Activated T-helper 17 cell treated with anti-CD3 and anti-CD28 coated beads, Interleukin-2, amount 50 U/mL, for 72 hours (primary cell): ENCODE data around the gene EXD3. TPM values are rescaled to one million over a fixed set of nuclear protein-coding genes. Genes with fewer than 3 reads are reported as not detected.

ENCODE experiments used
- ATAC-seq: fragments of 150-1000 bp; cut with Tn5 transposase; replicated peaks from 2 replicates; pipeline ENCODE4 v1.10.0; 2021; ENCODE audit warnings: mild to moderate bottlenecking, moderate library complexity
- H3K27ac Mint-ChIP-seq: one replicate; pipeline ENCODE4 v1.8.0; 2022; ENCODE audit warnings: mixed read lengths
- H3K27me3 Mint-ChIP-seq: one replicate; pipeline ENCODE4 v1.8.0; 2022; ENCODE audit warnings: mixed read lengths
- H3K36me3 Mint-ChIP-seq: one replicate; pipeline ENCODE4 v1.8.0; 2022; ENCODE audit warnings: low read depth, mild to moderate bottlenecking, mixed read lengths
- H3K4me1 Mint-ChIP-seq: one replicate; pipeline ENCODE4 v1.8.0; 2022; ENCODE audit warnings: mixed read lengths
- H3K4me3 Mint-ChIP-seq: one replicate; pipeline ENCODE4 v1.8.0; 2022; ENCODE audit warnings: mild to moderate bottlenecking, mixed read lengths
- H3K9me3 Mint-ChIP-seq: one replicate; pipeline ENCODE4 v1.8.0; 2022; ENCODE audit warnings: mixed read lengths
- total RNA-seq, 2 donors: library from RNA; stranded (reverse); gene quantifications; one replicate each; pipeline ENCODE4 v1.2.3, GENCODE V29; 2022

Gene EXD3
- total RNA-seq, 2 donors from 2014 or later, result 8.8 to 10.0 TPM

GRCh38 chr9:137371521-137371941, 51.4 kb downstream of the EXD3 start:
- no peaks in the 10 kb centered on the region for H3K36me3 Mint-ChIP-seq
- H3K4me1 Mint-ChIP-seq, result no peaks in the 10 kb centered on the region
- no peak for ATAC-seq
- no peak overlapping the region for H3K27ac Mint-ChIP-seq
- no peaks in the 10 kb centered on the region for H3K9me3 Mint-ChIP-seq
- no peaks in the 10 kb centered on the region for H3K27me3 Mint-ChIP-seq
- no peak overlapping the region for H3K4me3 Mint-ChIP-seq

GRCh38 chr9:137370865-137371520, 52.0 kb downstream of the EXD3 start:
- ATAC-seq, result no peak
- Mint-ChIP-seq H3K27me3 (no peaks in the 10 kb centered on the region), H3K4me3 (no peak overlapping the region), H3K4me1 (no peaks in the 10 kb centered on the region), H3K27ac (no peak overlapping the region), H3K9me3 (no peaks in the 10 kb centered on the region), H3K36me3 (no peaks in the 10 kb centered on the region)

- H3K27me3 Mint-ChIP-seq, result no peaks in the 10 kb centered on the region
- H3K36me3 Mint-ChIP-seq, result no peaks in the 10 kb centered on the region
- no peak overlapping the region for H3K27ac Mint-ChIP-seq
- ATAC-seq, result no peak
- no peaks in the 10 kb centered on the region for H3K4me1 Mint-ChIP-seq
- H3K4me3 Mint-ChIP-seq, result no peak overlapping the region
- no peaks in the 10 kb centered on the region for H3K9me3 Mint-ChIP-seq
Measured at GRCh38 chr9:137369911-137370764, 52.8 kb downstream of the EXD3 start.

- H3K4me3 Mint-ChIP-seq, result no peak overlapping the region
- no peak for ATAC-seq
- no peaks in the 10 kb centered on the region for H3K9me3 Mint-ChIP-seq
- no peak overlapping the region for H3K27ac Mint-ChIP-seq
- H3K4me1 Mint-ChIP-seq, result no peaks in the 10 kb centered on the region
- no peaks in the 10 kb centered on the region for H3K27me3 Mint-ChIP-seq
- H3K36me3 Mint-ChIP-seq, result no peaks in the 10 kb centered on the region
Measured at GRCh38 chr9:137369061-137369787, 53.7 kb downstream of the EXD3 start.

- no peaks in the 10 kb centered on the region for H3K4me1 Mint-ChIP-seq
- no peak overlapping the region for H3K27ac Mint-ChIP-seq
- H3K36me3 Mint-ChIP-seq, result no peaks in the 10 kb centered on the region
- peaks cover 5% of the 10 kb centered on the region for H3K9me3 Mint-ChIP-seq
- ATAC-seq, result no peak
- no peaks in the 10 kb centered on the region for H3K27me3 Mint-ChIP-seq
- H3K4me3 Mint-ChIP-seq, result no peak overlapping the region
Measured at GRCh38 chr9:137368431-137369035, 54.4 kb downstream of the EXD3 start.

- H3K4me3 Mint-ChIP-seq, result no peak overlapping the region
- no peak overlapping the region for H3K27ac Mint-ChIP-seq
- no peaks in the 10 kb centered on the region for H3K36me3 Mint-ChIP-seq
- ATAC-seq, result no peak
- no peaks in the 10 kb centered on the region for H3K27me3 Mint-ChIP-seq
- H3K4me1 Mint-ChIP-seq, result no peaks in the 10 kb centered on the region
- H3K9me3 Mint-ChIP-seq, result peaks cover 5% of the 10 kb centered on the region
Measured at GRCh38 chr9:137367506-137368430, 55.2 kb downstream of the EXD3 start.

- no peaks in the 10 kb centered on the region for H3K4me1 Mint-ChIP-seq
- H3K27me3 Mint-ChIP-seq, result no peaks in the 10 kb centered on the region
- H3K9me3 Mint-ChIP-seq, result peaks cover 5% of the 10 kb centered on the region
- H3K27ac Mint-ChIP-seq, result no peak overlapping the region
- H3K36me3 Mint-ChIP-seq, result no peaks in the 10 kb centered on the region
- no peak for ATAC-seq
- H3K4me3 Mint-ChIP-seq, result no peak overlapping the region
Measured at GRCh38 chr9:137366891-137367381, 56.0 kb downstream of the EXD3 start.

GRCh38 chr9:137366445-137366810, 56.5 kb downstream of the EXD3 start:
- Mint-ChIP-seq H3K4me3 (no peak overlapping the region), H3K36me3 (no peaks in the 10 kb centered on the region), H3K27me3 (no peaks in the 10 kb centered on the region), H3K4me1 (no peaks in the 10 kb centered on the region), H3K9me3 (peaks cover 5% of the 10 kb centered on the region), H3K27ac (no peak overlapping the region)
- ATAC-seq, result no peak

GRCh38 chr9:137365552-137366444, 57.2 kb downstream of the EXD3 start:
- Mint-ChIP-seq H3K27me3 (no peaks in the 10 kb centered on the region), H3K4me1 (no peaks in the 10 kb centered on the region), H3K27ac (no peak overlapping the region), H3K9me3 (peaks cover 5% of the 10 kb centered on the region), H3K36me3 (no peaks in the 10 kb centered on the region), H3K4me3 (no peak overlapping the region)
- ATAC-seq, result no peak

- no peaks in the 10 kb centered on the region for H3K4me1 Mint-ChIP-seq
- H3K4me3 Mint-ChIP-seq, result no peak overlapping the region
- no peak for ATAC-seq
- H3K27me3 Mint-ChIP-seq, result no peaks in the 10 kb centered on the region
- H3K9me3 Mint-ChIP-seq, result peaks cover 5% of the 10 kb centered on the region
- no peak overlapping the region for H3K27ac Mint-ChIP-seq
- no peaks in the 10 kb centered on the region for H3K36me3 Mint-ChIP-seq
Measured at GRCh38 chr9:137365056-137365455, 57.9 kb downstream of the EXD3 start.

- ATAC-seq, result no peak
- Mint-ChIP-seq H3K4me1 (no peaks in the 10 kb centered on the region), H3K27me3 (no peaks in the 10 kb centered on the region), H3K4me3 (no peak overlapping the region), H3K9me3 (peaks cover 11% of the 10 kb centered on the region), H3K36me3 (no peaks in the 10 kb centered on the region), H3K27ac (no peak overlapping the region)
Measured at GRCh38 chr9:137359850-137360249, 63.1 kb downstream of the EXD3 start.

GRCh38 chr9:137358126-137358525, 64.8 kb downstream of the EXD3 start:
- ATAC-seq, result no peak
- Mint-ChIP-seq H3K27ac (no peak overlapping the region), H3K27me3 (no peaks in the 10 kb centered on the region), H3K4me3 (no peak overlapping the region), H3K4me1 (no peaks in the 10 kb centered on the region), H3K9me3 (peaks cover 6% of the 10 kb centered on the region), H3K36me3 (no peaks in the 10 kb centered on the region)

- peaks cover 6% of the 10 kb centered on the region for H3K9me3 Mint-ChIP-seq
- H3K4me1 Mint-ChIP-seq, result no peaks in the 10 kb centered on the region
- no peak overlapping the region for H3K27ac Mint-ChIP-seq
- H3K36me3 Mint-ChIP-seq, result no peaks in the 10 kb centered on the region
- no peak overlapping the region for H3K4me3 Mint-ChIP-seq
- no peak for ATAC-seq
- H3K27me3 Mint-ChIP-seq, result no peaks in the 10 kb centered on the region
Measured at GRCh38 chr9:137357166-137357565, 65.8 kb downstream of the EXD3 start.
